MCF 10A (cell line): Measurements from ENCODE around the gene AIRE. TPM values are rescaled to one million over a fixed set of nuclear protein-coding genes. Genes with fewer than 3 reads are reported as not detected.

Experiments used
- BruUV-seq: library from RNA; stranded (reverse); fragments of 400-500 nt; replicated peaks from 2 replicates; lab custom pipeline; 2021; lab: Mats Ljungman, UMichigan
- CTCF ChIA-PET: fragments of 300-600 bp; sonication (Branson Sonifier 250); formaldehyde crosslinking; extraction: SDS; loops from one replicate; lab custom pipeline; 2021; ENCODE audit warnings: antibody characterized with exemption, inconsistent platforms; lab: Yijun Ruan, JAX
- POLR2A ChIA-PET: fragments of 300-600, 350-650 bp; sonication (Branson Sonifier 250); formaldehyde crosslinking; extraction: SDS; loops from one replicate; lab custom pipeline; 2020; ENCODE audit warnings: antibody characterized with exemption, inconsistent platforms; lab: Yijun Ruan, JAX
- DNase-seq: peaks from one replicate; pipeline ENCODE4 v3.0.0-alpha.2; 2018; ENCODE audit not compliant: unreplicated experiment
- H3K27ac Mint-ChIP-seq: one replicate; pipeline ENCODE4 v1.8.0; 2022; ENCODE audit warnings: mild to moderate bottlenecking, low read depth, mixed read lengths; ENCODE audit not compliant: unreplicated experiment
- H3K27me3 Mint-ChIP-seq: one replicate; pipeline ENCODE4 v1.8.0; 2022; ENCODE audit warnings: mixed read lengths; ENCODE audit not compliant: insufficient read depth, unreplicated experiment
- H3K36me3 Mint-ChIP-seq: one replicate; pipeline ENCODE4 v1.8.0; 2022; ENCODE audit warnings: mild to moderate bottlenecking, moderate library complexity, mixed read lengths; ENCODE audit not compliant: insufficient read depth, unreplicated experiment
- H3K4me1 Mint-ChIP-seq: one replicate; pipeline ENCODE4 v1.8.0; 2022; ENCODE audit warnings: mixed read lengths; ENCODE audit not compliant: insufficient read depth, unreplicated experiment
- H3K4me3 Mint-ChIP-seq: one replicate; pipeline ENCODE4 v1.8.0; 2022; ENCODE audit warnings: mild to moderate bottlenecking, moderate library complexity, mixed read lengths; ENCODE audit not compliant: unreplicated experiment
- H3K9me3 Mint-ChIP-seq: one replicate; pipeline ENCODE4 v1.8.0; 2022; ENCODE audit warnings: mixed read lengths; ENCODE audit not compliant: unreplicated experiment
- intact Hi-C: fragments of 100-400 bp; cut with micrococcal nuclease; formaldehyde crosslinking; loops from 2 replicates; pipeline ENCODE4 v1.14.1; 2022
- total RNA-seq: library from RNA; stranded (reverse); gene quantifications from 2 replicates; pipeline ENCODE4 v1.2.3, GENCODE V29; 2022
- TF ChIP-seq, protein P1 (sequence below): fragments of 200-600 bp; IDR thresholded peaks from one replicate; pipeline ENCODE4 v1.8.0; 2022; ENCODE audit warnings: antibody characterized with exemption, mild to moderate bottlenecking; ENCODE audit not compliant: unreplicated experiment

AIRE gene
- total RNA-seq, 1 experiment from 2014 or later = not detected

DNA sequence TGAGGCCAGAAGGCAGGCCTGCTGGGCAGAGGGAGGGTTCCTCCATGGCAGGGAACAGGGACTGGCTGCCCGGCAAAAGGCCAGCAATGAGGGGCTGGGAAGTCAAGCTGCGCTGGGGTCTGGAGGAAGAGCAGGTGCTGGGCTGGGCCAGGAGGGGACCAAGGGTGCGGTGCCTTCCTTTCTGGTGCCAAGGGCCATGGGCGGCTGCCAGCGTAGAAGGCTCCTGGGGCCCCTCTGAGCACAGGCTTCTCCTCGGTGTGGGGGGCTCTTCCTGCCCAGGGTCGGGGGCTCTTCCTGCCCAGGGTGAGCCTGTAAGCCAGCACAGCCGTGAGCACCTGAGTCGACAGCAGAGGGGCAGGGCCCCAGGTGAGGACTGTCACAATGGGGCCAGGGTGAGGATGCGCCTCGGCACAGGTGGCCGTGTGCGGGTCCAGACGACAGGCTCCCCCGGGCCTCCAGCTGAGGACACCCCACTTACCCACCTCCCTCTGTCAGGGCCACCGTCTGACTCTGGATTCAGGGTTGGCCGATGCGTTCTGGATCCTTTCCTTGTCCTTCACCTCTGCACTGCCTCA lies 13.3 kb upstream of the AIRE start:
- BruUV-seq = no TSS peak
- Mint-ChIP-seq H3K4me1 (no peaks in the 10 kb centered on the region), H3K4me3 (no peak overlapping the region), H3K36me3 (no peaks in the 10 kb centered on the region), H3K9me3 (no peaks in the 10 kb centered on the region), H3K27me3 (peaks cover 31% of the 10 kb centered on the region), H3K27ac (no peak overlapping the region)
- intact Hi-C loops = no loop called here
- ChIA-PET POLR2A (no interaction called here), CTCF (no interaction called here)
- TF ChIP-seq, protein P1, sequence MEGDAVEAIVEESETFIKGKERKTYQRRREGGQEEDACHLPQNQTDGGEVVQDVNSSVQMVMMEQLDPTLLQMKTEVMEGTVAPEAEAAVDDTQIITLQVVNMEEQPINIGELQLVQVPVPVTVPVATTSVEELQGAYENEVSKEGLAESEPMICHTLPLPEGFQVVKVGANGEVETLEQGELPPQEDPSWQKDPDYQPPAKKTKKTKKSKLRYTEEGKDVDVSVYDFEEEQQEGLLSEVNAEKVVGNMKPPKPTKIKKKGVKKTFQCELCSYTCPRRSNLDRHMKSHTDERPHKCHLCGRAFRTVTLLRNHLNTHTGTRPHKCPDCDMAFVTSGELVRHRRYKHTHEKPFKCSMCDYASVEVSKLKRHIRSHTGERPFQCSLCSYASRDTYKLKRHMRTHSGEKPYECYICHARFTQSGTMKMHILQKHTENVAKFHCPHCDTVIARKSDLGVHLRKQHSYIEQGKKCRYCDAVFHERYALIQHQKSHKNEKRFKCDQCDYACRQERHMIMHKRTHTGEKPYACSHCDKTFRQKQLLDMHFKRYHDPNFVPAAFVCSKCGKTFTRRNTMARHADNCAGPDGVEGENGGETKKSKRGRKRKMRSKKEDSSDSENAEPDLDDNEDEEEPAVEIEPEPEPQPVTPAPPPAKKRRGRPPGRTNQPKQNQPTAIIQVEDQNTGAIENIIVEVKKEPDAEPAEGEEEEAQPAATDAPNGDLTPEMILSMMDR = no peak
- no peak for DNase-seq

DNA sequence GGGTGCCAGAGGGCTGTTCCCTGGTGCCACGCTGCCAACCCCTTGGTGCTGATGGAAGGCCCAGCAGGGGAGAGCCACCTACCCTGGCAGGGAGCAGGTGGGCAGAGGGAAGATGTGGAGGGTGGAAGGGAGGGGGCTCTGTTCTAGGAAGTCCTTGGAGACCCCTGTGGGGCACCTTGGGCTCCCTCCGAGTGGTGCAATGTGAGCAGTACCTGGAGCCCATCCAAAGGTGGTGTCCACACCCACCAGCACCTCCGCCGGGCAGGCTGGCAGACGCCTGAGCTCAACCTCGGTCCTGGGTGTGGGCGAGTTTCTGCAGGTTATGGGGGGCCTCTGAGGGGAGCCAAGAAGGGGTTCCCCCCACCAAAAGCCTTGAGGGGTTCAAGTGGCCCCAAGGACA lies 12.6 kb upstream of the AIRE start:
- ChIA-PET CTCF (no interaction called here), POLR2A (no interaction called here)
- Mint-ChIP-seq H3K36me3 (no peaks in the 10 kb centered on the region), H3K4me3 (no peak overlapping the region), H3K9me3 (no peaks in the 10 kb centered on the region), H3K27ac (no peak overlapping the region), H3K4me1 (no peaks in the 10 kb centered on the region), H3K27me3 (peaks cover 34% of the 10 kb centered on the region)
- BruUV-seq = no TSS peak
- TF ChIP-seq, protein P1 = no peak
- intact Hi-C loops = no loop called here
- DNase-seq = no peak

DNA sequence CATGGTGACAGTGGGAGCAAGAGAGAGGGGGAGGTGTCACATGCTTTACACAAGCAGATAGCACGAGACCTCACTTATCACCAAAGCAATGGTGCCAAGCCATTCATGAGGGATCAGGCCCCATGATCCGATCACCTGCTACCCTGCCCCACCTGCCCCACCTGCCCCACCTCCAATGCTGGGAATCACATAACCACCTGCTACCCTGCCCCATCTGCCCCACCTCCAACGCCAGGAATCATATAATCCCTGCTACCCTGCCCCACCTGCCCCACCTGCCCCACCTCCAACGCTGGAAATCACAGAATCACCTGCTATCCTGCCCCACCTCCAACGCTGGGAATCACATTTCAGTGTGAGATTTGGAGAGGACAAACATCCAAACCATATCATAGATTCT lies 10.6 kb upstream of the AIRE start:
- Mint-ChIP-seq H3K4me3 (no peak overlapping the region), H3K36me3 (no peaks in the 10 kb centered on the region), H3K9me3 (no peaks in the 10 kb centered on the region), H3K27ac (no peak overlapping the region), H3K27me3 (peaks cover 40% of the 10 kb centered on the region), H3K4me1 (no peaks in the 10 kb centered on the region)
- CTCF ChIA-PET = no interaction called here
- POLR2A ChIA-PET = no interaction called here
- no peak for DNase-seq
- TF ChIP-seq, protein P1 = no peak
- intact Hi-C loops = no loop called here
- BruUV-seq = no TSS peak

DNA sequence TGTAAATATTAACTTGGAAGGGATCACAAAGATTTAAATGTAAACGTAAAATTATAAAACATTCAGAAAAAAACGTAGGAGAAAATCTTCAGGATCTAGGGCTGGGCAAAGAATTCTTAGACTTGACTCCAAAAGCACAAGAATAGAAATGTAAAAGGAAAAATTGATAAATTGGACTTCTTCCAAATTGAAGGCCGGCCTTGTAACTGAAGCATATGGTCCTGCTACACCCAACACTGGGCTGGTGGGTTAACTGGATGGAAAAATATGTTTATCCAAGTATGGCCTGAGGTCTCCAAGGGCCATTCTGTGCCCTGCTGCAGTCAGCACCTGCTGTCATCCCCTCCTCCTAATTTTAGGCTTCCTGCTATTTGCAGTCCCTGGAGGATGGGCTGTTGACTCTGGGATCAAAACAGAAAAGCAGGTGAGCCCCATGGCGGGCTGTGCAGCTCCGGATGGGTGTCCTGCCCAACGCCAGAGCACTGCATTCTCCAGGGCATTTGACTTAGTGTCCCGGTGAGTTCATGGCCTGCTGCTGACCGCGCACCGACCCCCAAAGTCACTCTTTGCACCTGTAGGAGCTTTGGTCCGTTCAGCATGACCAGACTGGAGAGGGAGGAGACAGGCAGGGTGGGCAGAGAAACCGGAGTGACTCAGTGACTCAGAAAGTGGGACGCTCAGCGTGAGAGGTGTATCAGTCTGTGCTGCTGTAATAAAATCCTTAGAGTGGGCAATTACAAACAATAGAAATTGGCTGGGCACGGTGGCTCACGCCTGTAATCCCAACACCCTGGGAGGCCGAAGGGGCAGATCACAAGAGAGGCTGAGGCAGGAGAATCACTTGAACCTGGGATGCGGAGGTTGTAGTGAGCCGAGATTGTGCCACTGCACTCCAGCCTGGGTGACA lies 6.1 kb upstream of the AIRE start:
- ChIA-PET POLR2A (no interaction called here), CTCF (no interaction called here)
- no peak overlapping the region for H3K27ac Mint-ChIP-seq
- H3K4me1 Mint-ChIP-seq = no peaks in the 10 kb centered on the region
- H3K27me3 Mint-ChIP-seq = peaks cover 23% of the 10 kb centered on the region
- BruUV-seq = no TSS peak
- no peaks in the 10 kb centered on the region for H3K9me3 Mint-ChIP-seq
- H3K4me3 Mint-ChIP-seq = no peak overlapping the region
- no peak for DNase-seq
- TF ChIP-seq, protein P1 = no peak
- H3K36me3 Mint-ChIP-seq = no peaks in the 10 kb centered on the region
- intact Hi-C loops = no loop called here
